Endodermal cell (in vitro differentiated cells): Measurements from ENCODE around the gene SERPINA9. TPM values are rescaled to one million over a fixed set of nuclear protein-coding genes. Genes with fewer than 3 reads are reported as not detected.

Source experiments
- DNase-seq: peaks from one replicate; pipeline ENCODE4 v3.0.0-alpha.2; 2017
- H3K27ac ChIP-seq: 2 replicates; pipeline ENCODE4 v1.5.1; 2013; ENCODE audit warnings: mild to moderate bottlenecking, low read depth, low read length, moderate library complexity
- H3K27me3 ChIP-seq: 2 replicates; pipeline ENCODE4 v1.6.1; 2013; ENCODE audit warnings: mild to moderate bottlenecking, low read length, moderate library complexity; ENCODE audit not compliant: insufficient read depth, control insufficient read depth, poor library complexity, severe bottlenecking
- H3K36me3 ChIP-seq: 2 replicates; pipeline ENCODE4 v1.7.0; 2013; ENCODE audit warnings: mild to moderate bottlenecking, low read length, moderate library complexity; ENCODE audit not compliant: control insufficient read depth, insufficient read depth
- H3K4me1 ChIP-seq: one replicate; pipeline ENCODE4 v1.7.0; 2013; ENCODE audit warnings: low read length; ENCODE audit not compliant: control insufficient read depth, insufficient read depth
- H3K4me3 ChIP-seq: 2 replicates; pipeline ENCODE4 v1.5.1; 2013; ENCODE audit warnings: mild to moderate bottlenecking, low read length, moderate library complexity
- H3K9ac ChIP-seq: 2 replicates; pipeline ENCODE4 v1.6.1; 2013; ENCODE audit warnings: mild to moderate bottlenecking, low read length, moderate library complexity; ENCODE audit not compliant: poor library complexity, severe bottlenecking; ENCODE audit errors: extremely low read depth
- H3K9me3 ChIP-seq: 2 replicates; pipeline ENCODE4 v1.6.1; 2013; ENCODE audit warnings: mild to moderate bottlenecking, low read length, moderate library complexity; ENCODE audit not compliant: control insufficient read depth
- H3K27ac Mint-ChIP-seq: 2 replicates; pipeline ENCODE4 v1.8.0; 2020; ENCODE audit warnings: mixed read lengths
- H3K27me3 Mint-ChIP-seq: 2 replicates; pipeline ENCODE4 v1.8.0; 2021; ENCODE audit warnings: mild to moderate bottlenecking, mixed read lengths; ENCODE audit not compliant: insufficient read depth
- H3K36me3 Mint-ChIP-seq: 2 replicates; pipeline ENCODE4 v1.8.0; 2020; ENCODE audit warnings: low read depth, mixed read lengths
- H3K4me1 Mint-ChIP-seq: 2 replicates; pipeline ENCODE4 v1.8.0; 2020; ENCODE audit warnings: mixed read lengths
- H3K4me3 Mint-ChIP-seq: 2 replicates; pipeline ENCODE4 v1.8.0; 2020; ENCODE audit warnings: mild to moderate bottlenecking, moderate library complexity, mixed read lengths
- H3K9me3 Mint-ChIP-seq: 2 replicates; pipeline ENCODE4 v1.8.0; 2020; ENCODE audit warnings: mild to moderate bottlenecking, mixed read lengths
- WGBS, 2 experiments: methylation state at CpG; one replicate each; pipeline versions ENCODE4 v1.1.5 to v1.1.7; 2013; ENCODE audit warnings: missing lambda C conversion rate in 2 of 2, mixed read lengths in 1 of 2; ENCODE audit not compliant: insufficient coverage in 1 of 2, insufficient read length in 1 of 2; 5-methylcytosine and 5-hydroxymethylcytosine counted together
- total RNA-seq, 2 donors: library from RNA; stranded (reverse); fragmentation: NEBNext Ultra II Directional in 1 of 2; extraction: Animal tissue kit (Norgen Biotek cat#: 25700) in 1 of 2; gene quantifications; 2 replicates in 1 of 2; 3 replicates in 1 of 2; pipeline ENCODE4 v1.2.1, GENCODE V29; 2021
- TF ChIP-seq, protein P1 (sequence below): fragments of 200-600 bp; sonication (generic); conservative IDR thresholded peaks from 2 replicates; pipeline ENCODE4 v1.5.0; 2021; ENCODE audit warnings: antibody characterized with exemption, mild to moderate bottlenecking

SERPINA9 gene
- total RNA-seq, 2 donors from 2014 or later: not detected

DNA sequence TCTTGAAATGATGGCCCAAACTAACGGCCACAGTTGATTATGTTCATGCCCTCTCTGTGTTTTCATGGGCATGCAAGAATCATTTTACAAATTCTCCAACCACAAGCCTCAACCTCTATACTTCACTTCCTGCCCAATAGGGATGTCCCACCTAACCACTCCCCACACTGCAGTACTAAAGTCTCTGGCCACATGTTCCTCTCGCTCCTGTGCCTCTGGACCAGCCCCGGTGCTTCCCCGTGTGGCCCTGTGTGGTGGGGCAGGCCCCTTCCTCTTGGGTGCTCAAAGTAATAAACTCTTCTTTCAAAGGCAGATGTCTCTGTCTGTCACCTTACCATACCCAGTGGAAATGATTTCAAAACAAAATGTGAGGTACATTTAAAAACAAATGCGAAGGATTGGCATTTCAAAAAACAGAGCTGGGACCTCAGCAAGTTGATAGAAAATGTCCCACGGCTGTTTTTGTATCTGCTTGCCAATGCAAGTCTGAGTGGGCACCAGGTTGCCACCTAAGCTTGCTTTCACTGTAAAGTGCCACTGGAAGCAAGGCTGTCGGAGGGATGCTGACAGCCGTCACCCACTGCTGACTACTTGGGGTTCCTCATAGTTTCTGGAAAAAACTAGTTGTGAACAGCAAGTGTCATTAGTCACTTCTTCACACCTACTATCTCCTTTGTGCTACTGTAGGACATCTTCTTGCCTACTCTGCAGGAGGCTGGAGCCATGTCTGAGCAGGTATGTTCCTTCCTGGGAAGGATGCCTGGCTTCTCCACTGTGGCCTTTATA, 15.2 kb downstream of the SERPINA9 start:
- Histone ChIP-seq H3K36me3 (no peaks in the 10 kb centered on the region), H3K4me1 (no peaks in the 10 kb centered on the region), H3K4me3 (no peak overlapping the region), H3K9ac (no peak overlapping the region), H3K9me3 (no peaks in the 10 kb centered on the region), H3K27ac (no peak overlapping the region), H3K27me3 (no peaks in the 10 kb centered on the region)
- Mint-ChIP-seq H3K27me3 (peaks cover 2% of the 10 kb centered on the region), H3K36me3 (no peaks in the 10 kb centered on the region), H3K4me3 (no peak overlapping the region), H3K9me3 (peaks cover 26% of the 10 kb centered on the region), H3K4me1 (no peaks in the 10 kb centered on the region), H3K27ac (no peak overlapping the region)
- TF ChIP-seq, protein P1, sequence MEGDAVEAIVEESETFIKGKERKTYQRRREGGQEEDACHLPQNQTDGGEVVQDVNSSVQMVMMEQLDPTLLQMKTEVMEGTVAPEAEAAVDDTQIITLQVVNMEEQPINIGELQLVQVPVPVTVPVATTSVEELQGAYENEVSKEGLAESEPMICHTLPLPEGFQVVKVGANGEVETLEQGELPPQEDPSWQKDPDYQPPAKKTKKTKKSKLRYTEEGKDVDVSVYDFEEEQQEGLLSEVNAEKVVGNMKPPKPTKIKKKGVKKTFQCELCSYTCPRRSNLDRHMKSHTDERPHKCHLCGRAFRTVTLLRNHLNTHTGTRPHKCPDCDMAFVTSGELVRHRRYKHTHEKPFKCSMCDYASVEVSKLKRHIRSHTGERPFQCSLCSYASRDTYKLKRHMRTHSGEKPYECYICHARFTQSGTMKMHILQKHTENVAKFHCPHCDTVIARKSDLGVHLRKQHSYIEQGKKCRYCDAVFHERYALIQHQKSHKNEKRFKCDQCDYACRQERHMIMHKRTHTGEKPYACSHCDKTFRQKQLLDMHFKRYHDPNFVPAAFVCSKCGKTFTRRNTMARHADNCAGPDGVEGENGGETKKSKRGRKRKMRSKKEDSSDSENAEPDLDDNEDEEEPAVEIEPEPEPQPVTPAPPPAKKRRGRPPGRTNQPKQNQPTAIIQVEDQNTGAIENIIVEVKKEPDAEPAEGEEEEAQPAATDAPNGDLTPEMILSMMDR: no peak
- peak; percentile 63 for DNase-seq
- WGBS, 2 experiments: 83 to 84% methylated on average over 7 to 8 of the region's 8 CpGs

DNA sequence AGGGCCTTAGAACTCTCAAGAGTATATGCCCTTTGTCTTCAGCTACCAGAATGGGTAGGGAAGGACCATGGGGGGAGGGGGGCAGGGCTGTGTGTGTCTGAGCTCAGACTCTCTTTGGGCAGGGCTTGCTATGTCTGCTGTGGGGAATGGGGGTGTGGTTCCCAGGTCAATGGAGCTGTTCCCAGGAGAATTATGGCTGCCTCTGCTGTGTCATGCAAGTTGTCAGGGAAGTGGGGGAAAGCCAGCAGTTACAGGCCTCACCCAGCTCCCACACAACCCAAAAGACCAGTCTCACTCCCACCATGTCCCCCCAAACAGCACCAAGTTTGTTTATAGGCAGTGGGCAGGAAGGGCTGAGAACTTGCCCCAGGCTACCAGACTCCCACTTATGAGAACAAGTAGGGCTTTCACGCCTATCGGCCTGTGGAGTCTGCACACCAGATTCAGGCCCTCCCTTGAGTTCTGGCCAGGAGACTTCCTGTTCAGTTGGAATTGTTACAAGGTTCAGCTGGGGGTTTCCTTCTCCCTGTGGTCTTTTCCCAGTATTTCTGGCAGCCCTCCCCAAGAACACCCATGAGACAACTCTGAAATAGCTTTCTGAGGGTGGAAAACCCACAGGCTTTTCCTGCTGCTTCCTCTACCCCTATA, 17.3 kb downstream of the SERPINA9 start:
- 64% methylated on average over 2 of the region's 2 CpGs; no CpG with 5 or more reads in 1 of the 2 experiments for WGBS, 2 experiments
- peak; percentile 14 for DNase-seq
- H3K4me3 Mint-ChIP-seq: no peak overlapping the region

DNA sequence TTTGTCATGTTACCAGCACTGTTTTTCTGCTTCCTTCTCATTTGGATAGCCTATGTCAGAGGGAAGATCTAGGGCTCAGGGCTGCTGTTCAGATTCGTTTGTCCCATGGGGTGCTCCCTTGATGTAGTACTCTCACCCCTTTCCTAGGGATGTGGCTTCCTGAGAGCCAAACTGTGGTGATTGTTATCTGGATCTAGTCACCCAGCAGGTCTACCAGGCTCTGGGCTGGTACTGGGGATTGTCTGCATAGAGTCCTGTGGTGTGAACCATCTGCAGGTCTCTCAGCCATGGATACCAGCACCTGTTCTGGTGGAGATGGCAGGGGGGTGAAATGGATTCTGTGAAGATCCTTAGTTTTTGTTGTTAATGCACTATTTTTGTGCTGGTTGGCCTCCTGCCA, 17.9 kb downstream of the SERPINA9 start:
- Histone ChIP-seq H3K4me3 (no peak overlapping the region), H3K4me1 (no peaks in the 10 kb centered on the region), H3K27me3 (no peaks in the 10 kb centered on the region), H3K9ac (no peak overlapping the region), H3K36me3 (no peaks in the 10 kb centered on the region), H3K27ac (no peak overlapping the region), H3K9me3 (no peaks in the 10 kb centered on the region)
- DNase-seq: no peak
- 60% methylated on average over 1 of the region's 1 CpG; no CpG with 5 or more reads in 1 of the 2 experiments for WGBS, 2 experiments
- Mint-ChIP-seq H3K4me1 (no peaks in the 10 kb centered on the region), H3K27ac (no peak overlapping the region), H3K4me3 (no peak overlapping the region), H3K9me3 (peaks cover 9% of the 10 kb centered on the region), H3K27me3 (peaks cover 2% of the 10 kb centered on the region), H3K36me3 (no peaks in the 10 kb centered on the region)
- TF ChIP-seq, protein P1: no peak

More for the DNA sequence above, 17.3 kb downstream of the SERPINA9 start:
- H3K27ac Mint-ChIP-seq: no peak overlapping the region
- Histone ChIP-seq H3K36me3 (no peaks in the 10 kb centered on the region), H3K9ac (no peak overlapping the region), H3K9me3 (no peaks in the 10 kb centered on the region), H3K4me3 (no peak overlapping the region), H3K27me3 (no peaks in the 10 kb centered on the region), H3K4me1 (no peaks in the 10 kb centered on the region), H3K27ac (no peak overlapping the region)
- H3K9me3 Mint-ChIP-seq: peaks cover 9% of the 10 kb centered on the region
- no peaks in the 10 kb centered on the region for H3K4me1 Mint-ChIP-seq
- H3K27me3 Mint-ChIP-seq: peaks cover 2% of the 10 kb centered on the region
- TF ChIP-seq, protein P1: no peak
- H3K36me3 Mint-ChIP-seq: no peaks in the 10 kb centered on the region
